GM12878 (cell line): ENCODE results near the gene CD79A. TPM values are rescaled to one million over a fixed set of nuclear protein-coding genes. Genes with fewer than 3 reads are reported as not detected.

Experiments used
- ATAC-seq: fragments of 200-7000 bp; cut with Tn5 transposase; 3 replicates; pipeline ENCODE4 v1.9.1; 2020; ENCODE audit warnings: mild to moderate bottlenecking, moderate library complexity
- BruUV-seq: library from RNA; stranded (reverse); fragments of 400-500 nt; replicated peaks from 2 replicates; lab custom pipeline; 2021; lab: Mats Ljungman, UMichigan
- CTCF ChIA-PET: fragments of 300-600 bp; sonication (Branson Sonifier 250); formaldehyde crosslinking; extraction: SDS; loops from one replicate; lab custom pipeline; 2021; ENCODE audit warnings: inconsistent platforms; lab: Yijun Ruan, JAX
- POLR2A ChIA-PET: fragments of 350-600 bp; formaldehyde crosslinking; extraction: SDS; loops from one replicate; lab custom pipeline; 2021; ENCODE audit warnings: inconsistent platforms; lab: Charles Lee
- RAD21 ChIA-PET: fragments of 300-600 bp; sonication (Branson Sonifier 250); formaldehyde crosslinking; loops from one replicate; lab custom pipeline; 2023; ENCODE audit warnings: antibody characterized with exemption; ENCODE audit not compliant: unreplicated experiment; lab: Charles Lee
- SMC1A ChIA-PET: fragments of 300-600 bp; sonication (Branson Sonifier 250); formaldehyde crosslinking; loops from one replicate; lab custom pipeline; 2023; ENCODE audit not compliant: unreplicated experiment, uncharacterized antibody; lab: Charles Lee
- DNase-seq: peaks from one replicate; pipeline ENCODE4 v3.0.0-alpha.2; 2011; ENCODE audit warnings: low read depth, low spot score
- FAIRE-seq: peaks from 3 replicates; lab custom pipeline; 2011; peaks lifted over from hg19 to GRCh38; lab: Jason Lieb, UNC
- H2AFZ ChIP-seq: 2 replicates; pipeline ENCODE4 v1.6.0; 2011; ENCODE audit warnings: low read depth, low read length, control low read depth; ENCODE audit not compliant: control insufficient read depth
- H3K27ac ChIP-seq: 2 replicates; pipeline ENCODE4 v1.5.1; 2011; ENCODE audit warnings: control low read depth; ENCODE audit not compliant: control insufficient read depth, insufficient read depth
- H3K27me3 ChIP-seq, 2 experiments: replicated peaks in 1 of 2; 2 replicates each; pipeline versions ENCODE4 v1.6.0 to v1.6.1; 2011; ENCODE audit warnings: low read length in 1 of 2; ENCODE audit not compliant: control insufficient read depth in 2 of 2, insufficient read depth in 2 of 2
- H3K36me3 ChIP-seq, 2 experiments: 2 replicates each; pipeline ENCODE4 v1.5.1; 2011; ENCODE audit warnings: low read length in 1 of 2; ENCODE audit not compliant: control insufficient read depth in 2 of 2, insufficient read depth in 2 of 2
- H3K4me1 ChIP-seq: 2 replicates; pipeline ENCODE4 v1.6.1; 2011; ENCODE audit warnings: mild to moderate bottlenecking, low read length, moderate library complexity, mixed read lengths; ENCODE audit not compliant: control insufficient read depth, insufficient read depth
- H3K4me2 ChIP-seq: 2 replicates; pipeline ENCODE4 v1.6.0; 2011; ENCODE audit warnings: control low read depth; ENCODE audit not compliant: control insufficient read depth, insufficient read depth
- H3K4me3 ChIP-seq: fragments of 200-600 bp; sonication (generic); 2 replicates; pipeline ENCODE4 v1.5.1; 2016
- H3K79me2 ChIP-seq: 2 replicates; pipeline ENCODE4 v1.6.0; 2011; ENCODE audit warnings: low read length; ENCODE audit not compliant: control insufficient read depth, insufficient read depth
- H3K9ac ChIP-seq: 2 replicates; pipeline ENCODE4 v1.8.0; 2011; ENCODE audit warnings: low read length, control low read depth, mixed read lengths; ENCODE audit not compliant: control insufficient read depth, insufficient read depth
- H3K9me3 ChIP-seq: replicated peaks from 3 replicates; pipeline ENCODE4 v1.5.1; 2011; ENCODE audit warnings: mild to moderate bottlenecking, low read length; ENCODE audit not compliant: control insufficient read depth, insufficient read depth
- H4K20me1 ChIP-seq: 2 replicates; pipeline ENCODE4 v1.6.0; 2011; ENCODE audit not compliant: control insufficient read depth, insufficient read depth
- BMI1 ChIP-seq: fragments of 450-650 bp; IDR thresholded peaks from 2 replicates; pipeline ENCODE4 v1.6.1; 2016; ENCODE audit warnings: mild to moderate bottlenecking, moderate library complexity, borderline replicate concordance
- CBX5 ChIP-seq: sonication (generic); IDR thresholded peaks from 2 replicates; pipeline ENCODE4 v1.6.1; 2016; ENCODE audit warnings: low read depth, moderate library complexity, mild to moderate bottlenecking, inconsistent platforms
- CHD2 ChIP-seq: IDR thresholded peaks from 2 replicates; pipeline ENCODE4 v1.6.1; 2011; ENCODE audit warnings: low read depth, low read length, improper control_type of control experiment, borderline replicate concordance
- FOXK2 ChIP-seq: fragments of 450-650 bp; IDR thresholded peaks from 2 replicates; pipeline ENCODE4 v1.6.1; 2017; ENCODE audit warnings: mild to moderate bottlenecking, moderate library complexity
- IKZF1 ChIP-seq: fragments of 450-650 bp; conservative IDR thresholded peaks from 2 replicates; pipeline ENCODE4 v1.6.1; 2017; ENCODE audit warnings: antibody characterized with exemption, mild to moderate bottlenecking
- IKZF2 ChIP-seq, 2 experiments: fragments of 450-650 bp; IDR thresholded peaks; 2 replicates each; pipeline ENCODE4 v1.6.1; 2017; ENCODE audit warnings: mild to moderate bottlenecking in 2 of 2, moderate library complexity in 2 of 2
- JUNB ChIP-seq: IDR thresholded peaks from 2 replicates; pipeline ENCODE4 v1.6.1; 2016; ENCODE audit warnings: antibody characterized with exemption, mild to moderate bottlenecking
- JUND ChIP-seq: IDR thresholded peaks from 2 replicates; pipeline ENCODE4 v1.6.1; 2012; ENCODE audit warnings: low read depth, mild to moderate bottlenecking, low read length, improper control_type of control experiment, moderate library complexity
- KLF5 ChIP-seq: fragments of 450-650 bp; IDR thresholded peaks from 2 replicates; pipeline ENCODE4 v1.6.1; 2014; ENCODE audit warnings: mild to moderate bottlenecking; ENCODE audit not compliant: partially characterized antibody
- MTA3 ChIP-seq: IDR thresholded peaks from 2 replicates; pipeline ENCODE4 v1.6.1; 2012; ENCODE audit warnings: low read length, inconsistent platforms, borderline replicate concordance
- POU2F2 ChIP-seq: IDR thresholded peaks from 3 replicates; pipeline ENCODE4 v1.6.1; 2011; ENCODE audit warnings: low read depth, mild to moderate bottlenecking, low read length, borderline replicate concordance
- YY1 ChIP-seq: IDR thresholded peaks from 2 replicates; pipeline ENCODE4 v1.6.1; 2011; ENCODE audit warnings: low read depth, mild to moderate bottlenecking, low read length
- ZBTB33 ChIP-seq: fragments of 450-650 bp; IDR thresholded peaks from 2 replicates; pipeline ENCODE4 v1.6.1; 2017; ENCODE audit warnings: mild to moderate bottlenecking
- ZNF384 ChIP-seq: IDR thresholded peaks from 2 replicates; pipeline ENCODE4 v1.6.1; 2012; ENCODE audit warnings: low read depth, mild to moderate bottlenecking, low read length, improper control_type of control experiment, borderline replicate concordance
- WGBS: methylation state at CpG from one replicate; pipeline ENCODE4 v1.1.6; 2016; ENCODE audit warnings: low lambda C conversion rate; ENCODE audit not compliant: insufficient replicate concordance, insufficient coverage; ENCODE audit errors: missing lambda C conversion rate; 5-methylcytosine and 5-hydroxymethylcytosine counted together
- in situ Hi-C: fragments of 300-500 bp; cut with MboI; formaldehyde crosslinking; loops from 9 replicates; pipeline ENCODE4 v1.14.3; 2018; ENCODE audit warnings: mixed read lengths
- intact Hi-C: fragments of 100-400 bp; cut with micrococcal nuclease; formaldehyde crosslinking; loops from one replicate; pipeline ENCODE4 v1.14.2; 2022; ENCODE audit not compliant: unreplicated experiment
- polyA plus RNA-seq, 11 experiments: library from polyadenylated mRNA; depleted of rRNA in 4 of 11; unstranded in 6 of 11; stranded (reverse) in 5 of 11; fragments of >200 nt; fragmentation: Nextera tagmentation in 4 of 11; fragmentation: Illumina TruSeq in 1 of 11; extraction: Ambion mirVana in 4 of 11; extraction: Trizol in 1 of 11; gene quantifications; 1 replicate in 1 of 11; 2 replicates in 10 of 11; pipeline versions ENCODE4 v1.2.1 to v1.2.3, GENCODE V29; 2011 to 2016; ENCODE audit warnings: inconsistent platforms in 2 of 11, missing spikeins in 2 of 11, low read depth in 1 of 11
- total RNA-seq, 4 experiments: library from RNA; depleted of rRNA in 3 of 4; stranded (reverse); fragments of >200 nt in 3 of 4; fragmentation: Illumina TruSeq in 1 of 4; extraction: Trizol in 1 of 4; gene quantifications; 2 replicates each; pipeline versions ENCODE4 v1.2.1 to v1.2.3, GENCODE V29; 2013 to 2021

CD79A gene
- total and polyA plus RNA-seq, 10 of the 15 experiments (the other 5 are each of a cell fraction or from before 2014, with no cell fraction given) = 38.8 to 414 (median 282) TPM

DNA sequence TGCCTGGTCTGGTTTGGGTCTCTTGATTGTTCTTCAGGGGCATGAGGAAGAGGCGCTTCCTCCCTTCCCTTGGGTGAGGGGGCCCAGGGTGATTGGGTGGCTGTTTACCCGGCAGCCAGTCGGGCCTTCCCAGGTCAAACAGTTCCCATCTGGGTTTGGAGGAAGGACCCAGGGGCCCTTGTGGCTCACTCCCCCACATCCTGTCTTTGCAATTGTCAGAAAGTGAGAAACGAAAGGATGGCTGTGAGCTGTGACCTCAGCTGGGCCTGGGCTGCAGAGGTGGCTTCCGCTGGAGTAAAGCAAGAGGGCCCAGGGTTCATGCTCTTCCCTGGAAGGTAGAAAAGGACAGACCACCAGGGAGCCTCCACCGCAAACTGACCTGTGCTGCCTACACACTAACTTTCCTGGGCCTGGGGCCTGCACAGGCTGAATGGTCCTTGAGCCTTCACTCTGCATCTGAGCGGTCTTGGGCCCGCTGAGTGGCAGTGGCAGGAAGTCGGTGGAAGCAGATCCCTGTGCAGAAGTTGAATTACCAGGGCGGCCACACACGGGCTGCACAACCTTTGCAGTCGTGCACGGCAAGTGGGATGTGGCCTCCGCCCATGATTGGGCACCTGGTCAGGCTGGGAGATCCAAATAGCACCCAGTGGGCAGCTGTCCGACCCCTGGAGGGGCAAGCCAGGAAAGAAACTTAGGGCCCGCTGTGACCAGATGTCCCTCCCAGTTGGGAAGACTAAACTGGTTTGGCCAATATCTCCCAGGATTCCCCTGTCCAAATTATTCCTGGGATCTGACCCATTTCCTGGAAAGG lies 5.3 kb upstream of the CD79A start (continued):
- TF ChIP-seq JUNB (no peak), JUND (peak; percentile 36; the same call in 1 of the 2 replicates), CHD2 (peak; percentile 75), BMI1 (no peak)

DNA sequence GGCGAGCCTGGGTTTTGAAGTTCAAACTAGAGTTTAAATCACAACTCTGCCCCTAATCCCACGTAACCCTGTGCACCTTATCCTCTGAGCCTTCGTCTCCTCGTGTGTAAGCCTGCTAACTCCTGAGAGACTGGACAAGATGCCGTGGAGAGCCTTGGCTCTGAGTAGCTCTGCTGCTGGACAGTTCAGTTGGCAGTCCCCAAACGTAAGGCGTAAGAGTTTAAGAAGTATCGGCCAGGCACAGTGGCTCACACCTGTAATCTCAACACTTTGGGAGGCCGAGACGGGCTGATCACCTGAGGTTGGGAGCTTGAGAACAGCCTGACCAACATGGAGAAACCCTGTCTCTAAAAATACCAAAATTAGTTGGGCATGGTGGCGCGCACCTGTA lies 4.7 kb upstream of the CD79A start:
- Histone ChIP-seq H3K27ac (peak overlapping the region; percentile 72), H3K79me2 (peaks cover 27% of the 10 kb centered on the region), H3K9ac (peak overlapping the region; percentile 45; the same call in 1 of the 2 replicates), H3K4me3 (no peak overlapping the region; the same call in 1 of the 2 replicates), H2AFZ (no peak overlapping the region), H3K36me3 (peaks cover 21% of the 10 kb centered on the region in 2 experiments), H4K20me1 (peaks cover 8% of the 10 kb centered on the region), H3K9me3 (no peaks in the 10 kb centered on the region), H3K27me3 (no peaks in the 10 kb centered on the region), H3K4me2 (peak overlapping the region; percentile 5; the same call in 1 of the 2 replicates), H3K4me1 (peaks cover 82% of the 10 kb centered on the region)
- 72% methylated on average over 12 of the region's 12 CpGs for WGBS
- in situ Hi-C loops = loop anchor here (5.0 kb wide), 1 partner anchor 75 kb away; no protein-coding TSS in a partner anchor
- BruUV-seq = no TSS peak
- ChIA-PET CTCF (interaction anchor here (0.6 to 9.0 kb wide), 10 partner anchors 8 to 394 kb away, joined by 5 to 136 read pairs (median 26); partner anchors contain the start of genes ARHGEF1, ERFL, RABAC1 and RPS19), SMC1A (interaction anchor here (0.7 to 8.2 kb wide), 8 partner anchors 9 to 86 kb away, joined by 3 to 57 read pairs (median 18); partner anchors contain the start of gene RPS19), POLR2A (interaction anchor here (0.6 to 6.6 kb wide), 5 partner anchors 10 to 72 kb away, joined by 6 to 90 read pairs (median 14); partner anchors contain the start of gene RPS19), RAD21 (interaction anchor here (1.3 to 8.7 kb wide), 11 partner anchors 9 to 86 kb away, joined by 5 to 120 read pairs (median 8); partner anchors contain the start of genes ARHGEF1, RABAC1 and RPS19)
- ATAC-seq (no peak), FAIRE-seq (no peak), DNase-seq (no peak)
- intact Hi-C loops = no loop called here
- no peak for TF ChIP-seq KLF5
- no peak for TF ChIP-seq IKZF1
- no peak for TF ChIP-seq YY1
- no peak for TF ChIP-seq ZBTB33
- TF ChIP-seq IKZF2 (IDR thresholded peaks at IDR 0.05) = no peak
- no peak for TF ChIP-seq CBX5
- peak; percentile 7; the same call in 1 of the 3 replicates for TF ChIP-seq POU2F2
- TF ChIP-seq FOXK2 = no peak
- TF ChIP-seq MTA3 = peak; percentile 21; the same call in 1 of the 2 replicates
- no peak for TF ChIP-seq ZNF384
